MCF 10A (cell line): ENCODE results near the gene ZBTB21. TPM values are rescaled to one million over a fixed set of nuclear protein-coding genes. Genes with fewer than 3 reads are reported as not detected.

Experiments used
- BruUV-seq: library from RNA; stranded (reverse); fragments of 400-500 nt; replicated peaks from 2 replicates; lab custom pipeline; 2021; lab: Mats Ljungman, UMichigan
- CTCF ChIA-PET: fragments of 300-600 bp; sonication (Branson Sonifier 250); formaldehyde crosslinking; extraction: SDS; loops from one replicate; lab custom pipeline; 2021; ENCODE audit warnings: antibody characterized with exemption, inconsistent platforms; lab: Yijun Ruan, JAX
- POLR2A ChIA-PET: fragments of 300-600, 350-650 bp; sonication (Branson Sonifier 250); formaldehyde crosslinking; extraction: SDS; loops from one replicate; lab custom pipeline; 2020; ENCODE audit warnings: antibody characterized with exemption, inconsistent platforms; lab: Yijun Ruan, JAX
- DNase-seq: peaks from one replicate; pipeline ENCODE4 v3.0.0-alpha.2; 2018; ENCODE audit not compliant: unreplicated experiment
- H3K27ac Mint-ChIP-seq: one replicate; pipeline ENCODE4 v1.8.0; 2022; ENCODE audit warnings: mild to moderate bottlenecking, low read depth, mixed read lengths; ENCODE audit not compliant: unreplicated experiment
- H3K27me3 Mint-ChIP-seq: one replicate; pipeline ENCODE4 v1.8.0; 2022; ENCODE audit warnings: mixed read lengths; ENCODE audit not compliant: insufficient read depth, unreplicated experiment
- H3K36me3 Mint-ChIP-seq: one replicate; pipeline ENCODE4 v1.8.0; 2022; ENCODE audit warnings: mild to moderate bottlenecking, moderate library complexity, mixed read lengths; ENCODE audit not compliant: insufficient read depth, unreplicated experiment
- H3K4me1 Mint-ChIP-seq: one replicate; pipeline ENCODE4 v1.8.0; 2022; ENCODE audit warnings: mixed read lengths; ENCODE audit not compliant: insufficient read depth, unreplicated experiment
- H3K4me3 Mint-ChIP-seq: one replicate; pipeline ENCODE4 v1.8.0; 2022; ENCODE audit warnings: mild to moderate bottlenecking, moderate library complexity, mixed read lengths; ENCODE audit not compliant: unreplicated experiment
- H3K9me3 Mint-ChIP-seq: one replicate; pipeline ENCODE4 v1.8.0; 2022; ENCODE audit warnings: mixed read lengths; ENCODE audit not compliant: unreplicated experiment
- intact Hi-C: fragments of 100-400 bp; cut with micrococcal nuclease; formaldehyde crosslinking; loops from 2 replicates; pipeline ENCODE4 v1.14.1; 2022
- total RNA-seq: library from RNA; stranded (reverse); gene quantifications from 2 replicates; pipeline ENCODE4 v1.2.3, GENCODE V29; 2022
- TF ChIP-seq, protein P1 (sequence below): fragments of 200-600 bp; IDR thresholded peaks from one replicate; pipeline ENCODE4 v1.8.0; 2022; ENCODE audit warnings: antibody characterized with exemption, mild to moderate bottlenecking; ENCODE audit not compliant: unreplicated experiment

Gene ZBTB21
- total RNA-seq, 1 experiment from 2014 or later = 27.3 TPM

DNA sequence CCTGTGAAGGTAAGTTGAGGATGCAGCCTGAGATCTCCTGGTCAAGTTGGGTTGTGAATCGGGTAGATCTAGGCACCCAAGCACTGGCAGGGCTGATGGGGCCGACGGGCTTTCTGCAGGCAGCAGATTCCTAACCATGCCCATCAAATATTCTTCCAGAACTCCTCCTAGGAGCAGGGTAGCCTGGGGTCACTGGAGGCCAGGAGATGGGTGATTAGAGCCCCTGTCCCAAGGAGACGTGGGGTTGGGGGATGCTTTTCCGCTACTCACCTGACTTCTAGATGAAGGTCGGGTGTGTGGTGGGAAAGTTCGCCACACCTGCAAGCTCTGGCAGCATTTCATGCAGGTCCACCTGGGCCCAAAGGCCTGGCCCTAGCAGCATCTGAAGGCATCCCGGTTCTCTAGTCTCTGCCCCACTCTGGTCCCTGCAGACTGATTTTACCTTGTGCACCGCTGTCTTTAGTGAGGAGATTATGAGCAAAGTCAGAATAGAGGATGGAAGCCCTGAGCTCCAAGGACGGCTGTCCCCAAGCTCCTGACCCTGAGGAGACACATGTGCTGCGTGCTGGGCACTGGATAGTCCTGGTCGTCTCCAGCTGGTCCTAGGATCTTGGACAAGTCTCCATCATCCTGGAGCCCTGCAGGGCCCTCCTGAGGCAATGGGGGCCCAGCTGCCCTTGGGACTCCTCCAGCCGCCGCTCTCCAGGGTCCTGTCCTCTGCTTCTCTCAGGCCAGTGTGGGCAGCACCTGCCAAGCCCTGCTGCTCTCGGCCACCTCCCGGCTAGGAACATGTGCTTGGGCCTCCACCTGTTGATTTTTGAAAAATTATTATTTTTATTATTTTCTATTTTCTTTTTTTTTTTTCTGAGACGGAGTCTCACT is 34.5 kb downstream of the ZBTB21 start:
- TF ChIP-seq, protein P1, sequence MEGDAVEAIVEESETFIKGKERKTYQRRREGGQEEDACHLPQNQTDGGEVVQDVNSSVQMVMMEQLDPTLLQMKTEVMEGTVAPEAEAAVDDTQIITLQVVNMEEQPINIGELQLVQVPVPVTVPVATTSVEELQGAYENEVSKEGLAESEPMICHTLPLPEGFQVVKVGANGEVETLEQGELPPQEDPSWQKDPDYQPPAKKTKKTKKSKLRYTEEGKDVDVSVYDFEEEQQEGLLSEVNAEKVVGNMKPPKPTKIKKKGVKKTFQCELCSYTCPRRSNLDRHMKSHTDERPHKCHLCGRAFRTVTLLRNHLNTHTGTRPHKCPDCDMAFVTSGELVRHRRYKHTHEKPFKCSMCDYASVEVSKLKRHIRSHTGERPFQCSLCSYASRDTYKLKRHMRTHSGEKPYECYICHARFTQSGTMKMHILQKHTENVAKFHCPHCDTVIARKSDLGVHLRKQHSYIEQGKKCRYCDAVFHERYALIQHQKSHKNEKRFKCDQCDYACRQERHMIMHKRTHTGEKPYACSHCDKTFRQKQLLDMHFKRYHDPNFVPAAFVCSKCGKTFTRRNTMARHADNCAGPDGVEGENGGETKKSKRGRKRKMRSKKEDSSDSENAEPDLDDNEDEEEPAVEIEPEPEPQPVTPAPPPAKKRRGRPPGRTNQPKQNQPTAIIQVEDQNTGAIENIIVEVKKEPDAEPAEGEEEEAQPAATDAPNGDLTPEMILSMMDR = no peak
- intact Hi-C loops = no loop called here
- H3K4me3 Mint-ChIP-seq = no peak overlapping the region
- no peak overlapping the region for H3K27ac Mint-ChIP-seq
- no peaks in the 10 kb centered on the region for H3K27me3 Mint-ChIP-seq
- POLR2A ChIA-PET = no interaction called here
- CTCF ChIA-PET = no interaction called here
- H3K36me3 Mint-ChIP-seq = no peaks in the 10 kb centered on the region
- no TSS peak for BruUV-seq
- no peaks in the 10 kb centered on the region for H3K4me1 Mint-ChIP-seq
- H3K9me3 Mint-ChIP-seq = peaks cover 11% of the 10 kb centered on the region
- no peak for DNase-seq

DNA sequence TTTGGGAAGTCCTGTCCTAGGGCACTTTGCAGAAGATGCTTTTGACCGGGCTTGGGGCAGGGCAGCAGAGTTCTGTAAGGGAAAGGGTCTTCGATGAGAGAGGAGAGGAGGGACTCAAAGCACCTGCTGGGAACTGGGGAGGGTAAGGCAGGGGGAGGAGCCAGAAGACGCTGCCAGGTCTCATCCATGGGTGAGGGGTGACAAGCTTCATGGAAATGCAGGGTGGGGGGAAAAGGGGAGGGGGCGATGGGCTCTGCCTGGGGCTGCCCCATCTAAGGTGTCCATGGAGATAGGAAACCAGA is 35.5 kb downstream of the ZBTB21 start:
- DNase-seq = no peak
- no TSS peak for BruUV-seq
- H3K27ac Mint-ChIP-seq = no peak overlapping the region
- no peak overlapping the region for H3K4me3 Mint-ChIP-seq
- no peaks in the 10 kb centered on the region for H3K4me1 Mint-ChIP-seq
- intact Hi-C loops = no loop called here
- POLR2A ChIA-PET = no interaction called here
- no peaks in the 10 kb centered on the region for H3K27me3 Mint-ChIP-seq
- TF ChIP-seq, protein P1 = no peak
- H3K36me3 Mint-ChIP-seq = no peaks in the 10 kb centered on the region
- CTCF ChIA-PET = no interaction called here
- H3K9me3 Mint-ChIP-seq = peaks cover 10% of the 10 kb centered on the region

DNA sequence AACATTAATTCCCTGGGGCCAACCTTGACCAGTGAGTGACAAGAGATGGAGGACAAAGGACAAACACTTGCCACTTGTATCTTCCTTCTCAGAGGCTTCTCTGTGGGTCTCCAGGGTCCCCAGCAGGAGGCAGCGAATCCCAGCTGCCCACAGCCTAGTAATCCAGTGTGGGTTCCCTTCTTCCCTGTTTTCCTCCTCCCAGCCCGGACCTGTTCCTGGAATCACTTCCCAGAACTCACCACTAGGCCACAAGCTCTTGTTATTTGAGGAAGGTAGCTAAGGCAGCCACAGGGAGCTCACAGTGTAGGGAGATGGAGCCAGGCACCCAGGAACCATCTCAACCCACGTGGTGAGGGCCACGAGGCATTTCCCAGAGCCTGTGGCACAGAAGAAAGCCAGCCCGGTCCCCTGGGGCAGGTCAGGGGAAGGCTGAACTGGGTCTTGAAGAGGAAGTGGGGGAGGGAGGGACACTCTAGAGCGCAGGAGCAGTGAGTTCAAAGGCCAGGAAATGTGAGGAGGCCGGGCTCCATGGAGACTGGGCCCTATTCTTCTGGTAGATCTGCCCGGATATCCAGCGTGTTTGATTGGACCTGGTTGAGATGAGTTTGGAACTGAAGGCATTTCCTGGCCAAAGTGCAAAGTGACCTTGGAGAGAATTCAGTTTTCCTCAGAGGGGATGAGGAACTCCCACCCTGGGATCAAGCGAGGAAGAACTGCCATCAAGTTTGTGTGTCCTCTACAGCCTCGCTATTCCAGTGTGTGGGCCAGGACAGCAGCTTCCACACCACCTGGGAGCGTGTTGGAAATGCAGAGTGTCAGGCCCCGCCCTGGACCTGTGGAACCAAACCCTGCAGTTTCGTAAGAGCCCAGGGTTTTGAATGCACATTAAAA is 36.1 kb downstream of the ZBTB21 start:
- ChIA-PET POLR2A (no interaction called here), CTCF (no interaction called here)
- BruUV-seq = no TSS peak
- peak; percentile 19 for DNase-seq
- Mint-ChIP-seq H3K27ac (no peak overlapping the region), H3K4me1 (no peaks in the 10 kb centered on the region), H3K27me3 (no peaks in the 10 kb centered on the region), H3K36me3 (no peaks in the 10 kb centered on the region), H3K4me3 (no peak overlapping the region), H3K9me3 (peaks cover 4% of the 10 kb centered on the region)
- intact Hi-C loops = no loop called here
- TF ChIP-seq, protein P1 = no peak

DNA sequence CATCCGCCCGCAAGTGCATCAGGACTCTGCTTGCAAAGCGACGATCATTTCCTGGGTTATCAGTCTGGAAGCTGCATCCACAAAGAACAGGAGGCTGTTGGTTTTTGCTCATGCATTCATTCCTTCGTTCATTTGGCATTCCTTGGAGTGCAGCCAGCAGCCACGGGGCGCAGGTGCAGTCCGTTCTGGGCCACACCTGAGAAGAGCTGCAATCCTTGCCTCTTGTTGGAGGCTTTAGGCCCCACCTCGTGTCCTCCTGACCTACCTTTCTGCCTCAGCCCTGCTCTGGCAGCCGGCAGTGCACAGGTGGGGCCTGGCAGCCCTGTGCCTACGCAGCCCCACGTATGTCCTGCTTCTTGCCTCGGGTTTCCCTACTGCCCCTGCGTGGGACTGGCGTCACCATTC is 36.7 kb downstream of the ZBTB21 start:
- peak; percentile 24 for DNase-seq
- ChIA-PET CTCF (interaction anchor here (1.1 kb wide), 1 partner anchor 9 kb away, joined by 3 read pairs; no protein-coding TSS in a partner anchor), POLR2A (no interaction called here)
- no peak overlapping the region for H3K4me3 Mint-ChIP-seq
- no peaks in the 10 kb centered on the region for H3K4me1 Mint-ChIP-seq
- no peaks in the 10 kb centered on the region for H3K9me3 Mint-ChIP-seq
- intact Hi-C loops = no loop called here
- BruUV-seq = no TSS peak
- no peaks in the 10 kb centered on the region for H3K27me3 Mint-ChIP-seq
- H3K27ac Mint-ChIP-seq = no peak overlapping the region
- no peaks in the 10 kb centered on the region for H3K36me3 Mint-ChIP-seq
- TF ChIP-seq, protein P1 = no peak
